ENCODE measurements around the gene FIG4. TPM values are rescaled to one million over a fixed set of nuclear protein-coding genes. Genes with fewer than 3 reads are reported as not detected.

FIG4 gene
- total RNA-seq, 5 donors from 2014 or later (not counting 1 experiment from before 2014, with no cell fraction given), result 10.5 to 13.5 (median 11.5) TPM

- Mint-ChIP-seq H3K27me3 (peaks cover 9 to 15% of the 10 kb centered on the region in 2 donors), H3K36me3 (no peaks in the 10 kb centered on the region), H3K4me3 (no peak overlapping the region), H3K9me3 (no peaks in the 10 kb centered on the region), H3K27ac (no peak overlapping the region), H3K4me1 (no peaks in the 10 kb centered on the region)
- Histone ChIP-seq H3K36me3 (ENCODE audit: control insufficient read depth in 2 of 2, extremely low read depth in 1 of 2, insufficient read depth in 1 of 2, low read length in 1 of 2) (no peaks in the 10 kb centered on the region), H3K27me3 (replicated peaks in 1 of 2; ENCODE audit: control insufficient read depth in 2 of 2, extremely low read depth in 1 of 2, insufficient read depth in 2 of 2, low read length in 1 of 2) (peaks cover 0 to 11% of the 10 kb centered on the region in 2 experiments), H3K9me3 (no peaks in the 10 kb centered on the region), H3K4me3 (ENCODE audit: control insufficient read depth in 1 of 2, extremely low read depth in 1 of 2, low read length in 1 of 2) (no peak overlapping the region), H3K27ac (ENCODE audit: low read length) (no peak overlapping the region), H3K4me1 (ENCODE audit: control insufficient read depth in 1 of 2, extremely low read depth in 1 of 2, insufficient read depth in 2 of 2, low read length in 2 of 2) (no peaks in the 10 kb centered on the region)
- peak in 1 of 4 experiments; percentile 6 for ATAC-seq (replicated peaks in 1 of 4)
- WGBS (ENCODE audit: insufficient coverage), result no CpG with 5 or more reads among the region's 4 CpGs
- no peak for DNase-seq
- ChIA-PET POLR2A (no interaction called here), CTCF (no interaction called here)
These were observed 182.0 kb downstream of the FIG4 start for GRCh38 chr6:109872968-109873545.

GRCh38 chr6:109874086-109874485 lies 183.0 kb downstream of the FIG4 start:
- no peaks in the 10 kb centered on the region for H3K36me3 ChIP-seq (ENCODE audit: control insufficient read depth in 2 of 2, extremely low read depth in 1 of 2, insufficient read depth in 1 of 2, low read length in 1 of 2)
- 85% methylated on average over 3 of the region's 4 CpGs for WGBS (ENCODE audit: insufficient coverage)
- peaks cover 14 to 16% of the 10 kb centered on the region in 2 donors for H3K27me3 Mint-ChIP-seq
- no peaks in the 10 kb centered on the region for H3K9me3 Mint-ChIP-seq
- no peaks in the 10 kb centered on the region for H3K36me3 Mint-ChIP-seq
- no peaks in the 10 kb centered on the region for H3K4me1 Mint-ChIP-seq
- H3K27me3 ChIP-seq (replicated peaks in 1 of 2; ENCODE audit: control insufficient read depth in 2 of 2, extremely low read depth in 1 of 2, insufficient read depth in 2 of 2, low read length in 1 of 2), result peaks cover 0 to 7% of the 10 kb centered on the region in 2 experiments
- ATAC-seq (replicated peaks in 1 of 4) (no peak), DNase-seq (no peak)
- H3K4me1 ChIP-seq (ENCODE audit: control insufficient read depth in 1 of 2, extremely low read depth in 1 of 2, insufficient read depth in 2 of 2, low read length in 2 of 2), result no peaks in the 10 kb centered on the region
- no peak overlapping the region for H3K4me3 ChIP-seq (ENCODE audit: control insufficient read depth in 1 of 2, extremely low read depth in 1 of 2, low read length in 1 of 2)
- H3K9me3 ChIP-seq, result no peaks in the 10 kb centered on the region
- POLR2A ChIA-PET, result no interaction called here
- no peak overlapping the region for H3K27ac Mint-ChIP-seq
- H3K4me3 Mint-ChIP-seq, result no peak overlapping the region
- CTCF ChIA-PET, result no interaction called here
- H3K27ac ChIP-seq (ENCODE audit: low read length), result no peak overlapping the region

- no peaks in the 10 kb centered on the region for H3K9me3 Mint-ChIP-seq
- ATAC-seq (replicated peaks in 1 of 4) (no peak), DNase-seq (no peak)
- H3K36me3 Mint-ChIP-seq, result no peaks in the 10 kb centered on the region
- Histone ChIP-seq H3K27me3 (replicated peaks in 1 of 2; ENCODE audit: control insufficient read depth in 2 of 2, extremely low read depth in 1 of 2, insufficient read depth in 2 of 2, low read length in 1 of 2) (peaks cover 0 to 7% of the 10 kb centered on the region in 2 experiments), H3K27ac (ENCODE audit: low read length) (no peak overlapping the region), H3K36me3 (ENCODE audit: control insufficient read depth in 2 of 2, extremely low read depth in 1 of 2, insufficient read depth in 1 of 2, low read length in 1 of 2) (no peaks in the 10 kb centered on the region), H3K9me3 (no peaks in the 10 kb centered on the region), H3K4me1 (ENCODE audit: control insufficient read depth in 1 of 2, extremely low read depth in 1 of 2, insufficient read depth in 2 of 2, low read length in 2 of 2) (no peaks in the 10 kb centered on the region), H3K4me3 (ENCODE audit: control insufficient read depth in 1 of 2, extremely low read depth in 1 of 2, low read length in 1 of 2) (no peak overlapping the region)
- CTCF ChIA-PET, result no interaction called here
- POLR2A ChIA-PET, result no interaction called here
- no peak overlapping the region for H3K27ac Mint-ChIP-seq
- 86% methylated on average over 4 of the region's 4 CpGs for WGBS (ENCODE audit: insufficient coverage)
- no peaks in the 10 kb centered on the region for H3K4me1 Mint-ChIP-seq
- H3K4me3 Mint-ChIP-seq, result no peak overlapping the region
- H3K27me3 Mint-ChIP-seq, result peaks cover 14 to 21% of the 10 kb centered on the region in 2 donors
These were observed 183.5 kb downstream of the FIG4 start for GRCh38 chr6:109874621-109875020.

Other genes starting within 250 kb of the FIG4 start
- gene MICAL1, start 235.5 kb upstream of the FIG4 start, total RNA-seq, result 100 to 1,000 TPM in 1 of 5 donors, 10 to 100 TPM in 4; 81.9 to 108 (median 89.5) TPM
- gene ZBTB24, start 208.1 kb upstream of the FIG4 start, total RNA-seq, result 10 to 100 TPM; 14.1 to 21.2 (median 19.5) TPM
- 10 to 100 TPM in 3 of 5 donors, 1 to 10 TPM in 2; 7.9 to 12.6 (median 10.2) TPM for gene AK9, start 94 bp upstream of the FIG4 start, total RNA-seq